Neural crest cell (in vitro differentiated cells): ENCODE data around the gene ARHGEF19. TPM values are rescaled to one million over a fixed set of nuclear protein-coding genes. Genes with fewer than 3 reads are reported as not detected.
"Not testable (repeated sequence)": the region's sequence is repeated elsewhere in the genome, so short reads cannot be mapped to it uniquely, and the experiment has no call there.

Experiments used
- DNase-seq: peaks from one replicate; pipeline ENCODE4 v3.0.0; 2021; ENCODE audit warnings: low read depth, mixed read lengths, low spot score
- H3K27ac Mint-ChIP-seq: one replicate; pipeline ENCODE4 v1.8.0; 2021; ENCODE audit warnings: mild to moderate bottlenecking, mixed read lengths; ENCODE audit not compliant: unreplicated experiment
- H3K27me3 Mint-ChIP-seq: 2 replicates; pipeline ENCODE4 v1.8.0; 2021; ENCODE audit warnings: low read depth, mild to moderate bottlenecking, mixed read lengths
- H3K36me3 Mint-ChIP-seq: 2 replicates; pipeline ENCODE4 v1.8.0; 2021; ENCODE audit warnings: low read depth, mild to moderate bottlenecking, mixed read lengths
- H3K4me1 Mint-ChIP-seq: 2 replicates; pipeline ENCODE4 v1.8.0; 2021; ENCODE audit warnings: mixed read lengths
- H3K4me3 Mint-ChIP-seq: one replicate; pipeline ENCODE4 v1.8.0; 2021; ENCODE audit warnings: mild to moderate bottlenecking, mixed read lengths
- H3K9me3 Mint-ChIP-seq: 2 replicates; pipeline ENCODE4 v1.8.0; 2021; ENCODE audit warnings: mixed read lengths
- CTCF ChIP-seq: fragments of 200-600 bp; sonication (generic); conservative IDR thresholded peaks from 2 replicates; pipeline ENCODE4 v1.5.0; 2021; ENCODE audit warnings: antibody characterized with exemption, mild to moderate bottlenecking
- total RNA-seq: library from RNA; stranded (reverse); gene quantifications from 2 replicates; pipeline ENCODE4 v1.2.1, GENCODE V29; 2021

ARHGEF19 gene
- total RNA-seq, 1 donor from 2014 or later, result 9.0 TPM

DNA sequence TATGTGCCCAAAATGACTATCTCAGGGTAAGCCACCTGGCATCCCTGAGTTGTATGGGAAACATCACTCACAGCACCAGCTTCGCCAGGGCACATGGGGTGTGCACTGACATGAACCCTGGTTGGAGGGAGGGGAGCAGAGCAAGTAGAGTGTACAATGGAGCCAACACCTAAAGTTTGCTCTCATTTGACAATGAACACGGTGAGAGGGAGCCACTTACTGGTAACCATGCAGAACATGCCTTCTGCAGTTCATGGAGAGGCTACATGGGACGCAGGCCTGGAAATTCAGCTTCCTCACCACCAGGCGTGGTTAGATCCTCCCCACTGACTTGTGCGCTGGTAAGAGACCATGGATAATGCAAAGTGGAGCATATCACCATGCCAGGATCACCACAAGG, 34.5 kb upstream of the ARHGEF19 start:
- Mint-ChIP-seq H3K27me3 (no peaks in the 10 kb centered on the region), H3K27ac (peak overlapping the region; percentile 35), H3K36me3 (no peaks in the 10 kb centered on the region), H3K4me1 (peaks cover 8% of the 10 kb centered on the region), H3K4me3 (no peak overlapping the region), H3K9me3 (no peaks in the 10 kb centered on the region)
- no peak for DNase-seq
- no peak for TF ChIP-seq CTCF

DNA sequence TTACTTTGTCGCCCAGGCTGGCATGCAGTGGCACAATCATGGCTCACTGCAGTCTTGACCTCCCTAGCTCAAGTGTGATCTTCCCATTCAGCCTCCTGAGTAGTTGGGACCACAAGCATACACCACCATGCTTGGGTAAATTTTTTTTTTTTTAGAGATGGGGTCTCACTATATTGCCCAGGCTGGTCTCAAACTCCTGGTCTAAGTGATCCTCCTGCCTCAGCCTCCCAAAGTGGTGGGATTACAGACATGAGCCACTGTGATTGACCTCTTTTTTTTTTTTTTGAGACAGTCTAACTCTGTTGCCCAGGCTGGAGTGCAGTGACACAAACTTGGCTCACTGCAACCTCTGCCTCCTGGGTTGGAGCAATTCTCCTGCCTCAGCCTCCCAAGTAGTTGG, 33.8 kb upstream of the ARHGEF19 start:
- not testable (repeated sequence) for H3K4me3 Mint-ChIP-seq, H3K27ac Mint-ChIP-seq, H3K36me3 Mint-ChIP-seq, H3K27me3 Mint-ChIP-seq, H3K9me3 Mint-ChIP-seq, DNase-seq, H3K4me1 Mint-ChIP-seq

- Mint-ChIP-seq H3K4me1 (peaks cover 7% of the 10 kb centered on the region), H3K27ac (no peak overlapping the region), H3K9me3 (no peaks in the 10 kb centered on the region), H3K4me3 (no peak overlapping the region), H3K36me3 (no peaks in the 10 kb centered on the region), H3K27me3 (no peaks in the 10 kb centered on the region)
- no peak for DNase-seq
- TF ChIP-seq CTCF, result no peak
Measured at GRCh38 chr1:16245476-16246196, 33.2 kb upstream of the ARHGEF19 start.

GRCh38 chr1:16244650-16245285, 32.3 kb upstream of the ARHGEF19 start:
- Mint-ChIP-seq H3K27me3 (no peaks in the 10 kb centered on the region), H3K4me3 (peak overlapping the region; percentile 60), H3K36me3 (no peaks in the 10 kb centered on the region), H3K9me3 (no peaks in the 10 kb centered on the region), H3K4me1 (peaks cover 7% of the 10 kb centered on the region), H3K27ac (no peak overlapping the region)
- no peak for DNase-seq
- TF ChIP-seq CTCF, result no peak

DNA sequence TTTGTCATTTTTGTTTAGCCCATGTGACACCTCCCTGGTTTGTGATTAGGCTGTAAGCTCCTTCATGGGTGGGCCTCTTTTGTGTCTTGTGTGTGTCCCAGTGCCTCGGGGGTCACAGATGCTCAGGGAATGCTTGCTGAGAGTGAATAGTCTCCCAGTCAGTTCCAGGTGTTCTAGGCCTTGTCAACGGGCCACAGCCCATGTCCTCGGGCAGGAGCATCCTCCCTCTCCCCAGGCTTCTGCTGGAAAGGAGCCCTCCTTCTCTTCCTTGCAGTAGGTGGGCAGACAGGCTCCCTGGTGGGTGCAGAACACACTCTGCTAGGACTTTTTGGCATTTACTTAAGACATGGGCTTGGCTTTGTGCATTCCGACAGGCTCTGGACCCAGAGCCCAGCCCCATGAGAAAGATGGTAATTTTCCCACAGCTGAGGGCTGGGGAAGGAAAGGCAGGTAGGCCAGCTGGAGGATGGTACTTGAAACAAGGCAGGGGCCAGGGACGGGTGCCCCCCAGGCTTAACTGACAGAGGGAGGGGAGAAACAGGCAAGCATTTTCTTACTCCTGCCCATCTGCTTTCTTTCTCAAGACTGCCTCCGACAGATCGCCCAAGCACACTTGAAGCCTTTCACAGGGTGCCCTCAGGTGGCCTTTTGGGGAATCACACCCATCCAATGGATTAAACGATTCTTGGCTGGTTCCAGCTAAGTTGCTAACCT, 31.6 kb upstream of the ARHGEF19 start:
- peaks cover 7% of the 10 kb centered on the region for H3K4me1 Mint-ChIP-seq
- no peaks in the 10 kb centered on the region for H3K9me3 Mint-ChIP-seq
- no peaks in the 10 kb centered on the region for H3K36me3 Mint-ChIP-seq
- peak; percentile 73 for DNase-seq
- TF ChIP-seq CTCF, result peak; percentile 85
- H3K27ac Mint-ChIP-seq, result no peak overlapping the region
- H3K27me3 Mint-ChIP-seq, result no peaks in the 10 kb centered on the region
- peak overlapping the region; percentile 60 for H3K4me3 Mint-ChIP-seq

DNA sequence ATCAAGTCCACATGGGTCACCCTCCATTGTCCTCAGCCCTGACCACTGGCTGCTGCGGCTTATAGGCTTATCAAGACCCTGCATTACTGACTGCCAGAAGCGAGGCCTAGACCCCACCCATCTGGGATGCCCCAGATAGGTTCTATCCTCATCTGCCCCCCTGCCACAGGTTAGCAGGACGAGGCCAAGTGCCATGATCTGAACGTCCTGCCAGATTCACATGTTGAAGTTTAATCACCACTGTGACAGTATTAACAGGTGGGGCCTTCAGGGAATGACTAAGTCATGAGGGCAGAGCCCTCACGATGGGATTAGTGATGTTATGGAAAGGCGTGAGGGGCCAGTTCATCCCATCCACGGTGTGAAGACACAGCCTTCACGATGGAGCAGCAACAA, 30.8 kb upstream of the ARHGEF19 start:
- no peak for DNase-seq
- Mint-ChIP-seq H3K27me3 (peaks cover 4% of the 10 kb centered on the region), H3K4me3 (no peak overlapping the region), H3K27ac (no peak overlapping the region), H3K36me3 (no peaks in the 10 kb centered on the region), H3K9me3 (no peaks in the 10 kb centered on the region), H3K4me1 (peaks cover 7% of the 10 kb centered on the region)
- TF ChIP-seq CTCF, result no peak
